Inferior parietal cortex (tissue), 1 donor: ENCODE data around the gene BABAM2.
"Not testable (repeated sequence)": the region's sequence is repeated elsewhere in the genome, so short reads cannot be mapped to it uniquely, and the experiment has no call there.

ENCODE experiments used
- DNase-seq: peaks from one replicate; pipeline ENCODE4 v3.0.0-alpha.2; 2016; ENCODE audit errors: extremely low spot score

Gene BABAM2

GRCh38 chr2:27978761-27979160 is 88.2 kb downstream of the BABAM2 start:
- not testable (repeated sequence) for DNase-seq

GRCh38 chr2:27980242-27980641 is 89.7 kb downstream of the BABAM2 start:
- DNase-seq = no peak

GRCh38 chr2:27984153-27984552 is 93.6 kb downstream of the BABAM2 start:
- DNase-seq = no peak

- DNase-seq = no peak
These were observed 97.8 kb downstream of the BABAM2 start for GRCh38 chr2:27988306-27988705.

GRCh38 chr2:27988718-27989117 is 98.2 kb downstream of the BABAM2 start:
- no peak for DNase-seq

- DNase-seq = no peak
These were observed 98.6 kb downstream of the BABAM2 start for GRCh38 chr2:27989149-27989548.

GRCh38 chr2:27990030-27990590 is 99.6 kb downstream of the BABAM2 start:
- DNase-seq = no peak

GRCh38 chr2:27991146-27991545 is 100.6 kb downstream of the BABAM2 start:
- no peak for DNase-seq

- no peak for DNase-seq
These were observed 102.4 kb downstream of the BABAM2 start for GRCh38 chr2:27992787-27993401.

- no peak for DNase-seq
These were observed 102.9 kb downstream of the BABAM2 start for GRCh38 chr2:27993402-27993787.

GRCh38 chr2:27993950-27994728 is 103.6 kb downstream of the BABAM2 start:
- no peak for DNase-seq

- DNase-seq = no peak
These were observed 105.8 kb downstream of the BABAM2 start for GRCh38 chr2:27996156-27996922.

- no peak for DNase-seq
These were observed 109.8 kb downstream of the BABAM2 start for GRCh38 chr2:28000287-28000686.

- DNase-seq = no peak
These were observed 111.7 kb downstream of the BABAM2 start for GRCh38 chr2:28002181-28002580.

GRCh38 chr2:28004086-28004485 is 113.6 kb downstream of the BABAM2 start:
- DNase-seq = no peak

GRCh38 chr2:28009732-28010131 is 119.2 kb downstream of the BABAM2 start:
- DNase-seq = no peak

- no peak for DNase-seq
These were observed 120.8 kb downstream of the BABAM2 start for GRCh38 chr2:28011322-28011737.

- DNase-seq = not testable (repeated sequence)
These were observed 127.9 kb downstream of the BABAM2 start for GRCh38 chr2:28018474-28018873.

- not testable (repeated sequence) for DNase-seq
These were observed 129.0 kb downstream of the BABAM2 start for GRCh38 chr2:28019521-28019920.

- DNase-seq = no peak
These were observed 131.4 kb downstream of the BABAM2 start for GRCh38 chr2:28021898-28022297.

- no peak for DNase-seq
These were observed 134.6 kb downstream of the BABAM2 start for GRCh38 chr2:28025123-28025522.

GRCh38 chr2:28026230-28026629 is 135.7 kb downstream of the BABAM2 start:
- not testable (repeated sequence) for DNase-seq
